Endothelial cell of umbilical vein (primary cell): ENCODE data around the gene GFOD1. TPM values are rescaled to one million over a fixed set of nuclear protein-coding genes. Genes with fewer than 3 reads are reported as not detected.

Experiments used
- BruUV-seq: library from RNA; stranded (reverse); fragments of 400-500 nt; replicated peaks from 2 replicates; lab custom pipeline; 2021; lab: Mats Ljungman, UMichigan
- CTCF ChIA-PET: fragments of 300-600, 350-600 bp; sonication (Branson Sonifier 250); formaldehyde crosslinking; loops from one replicate; lab custom pipeline; 2021; ENCODE audit warnings: antibody characterized with exemption, inconsistent platforms; lab: Charles Lee
- POLR2A ChIA-PET: fragments of 300-600, 350-600 bp; sonication (Branson Sonifier 250); formaldehyde crosslinking; loops from one replicate; lab custom pipeline; 2021; ENCODE audit warnings: antibody characterized with exemption, inconsistent platforms; lab: Charles Lee
- DNase-seq: peaks from one replicate; pipeline ENCODE4 v3.0.0-alpha.2; 2011; ENCODE audit warnings: low read depth, low spot score
- FAIRE-seq: peaks from 2 replicates; lab custom pipeline; 2011; peaks lifted over from hg19 to GRCh38; lab: Jason Lieb, UNC
- H2AFZ ChIP-seq: 2 replicates; pipeline ENCODE4 v1.6.0; 2012; ENCODE audit warnings: low read depth, low read length, control low read depth, inconsistent platforms
- H3K27ac ChIP-seq: 2 replicates; pipeline ENCODE4 v1.5.1; 2011; ENCODE audit warnings: low read depth, mild to moderate bottlenecking, control low read depth, low read length, moderate library complexity; ENCODE audit not compliant: insufficient read depth
- H3K27me3 ChIP-seq, 2 experiments: 2 replicates each; pipeline versions ENCODE4 v1.6.0 to v1.6.1; 2011; ENCODE audit warnings: low read length in 2 of 2, mixed read lengths in 1 of 2; ENCODE audit not compliant: control insufficient read depth in 2 of 2, insufficient read depth in 2 of 2
- H3K36me3 ChIP-seq, 2 experiments: 2 replicates in 1 of 2; 3 replicates in 1 of 2; pipeline ENCODE4 v1.5.1; 2011; ENCODE audit warnings: low read length in 2 of 2, mild to moderate bottlenecking in 1 of 2, moderate library complexity in 1 of 2; ENCODE audit not compliant: control insufficient read depth in 2 of 2, insufficient read depth in 2 of 2; ENCODE audit errors: extremely low read depth in 1 of 2
- H3K4me1 ChIP-seq: 3 replicates; pipeline ENCODE4 v1.5.1; 2011; ENCODE audit warnings: mild to moderate bottlenecking, low read length; ENCODE audit not compliant: control insufficient read depth, insufficient read depth; ENCODE audit errors: extremely low read depth
- H3K4me2 ChIP-seq: 2 replicates; pipeline ENCODE4 v1.6.1; 2011; ENCODE audit warnings: low read length, control low read depth, mixed read lengths; ENCODE audit not compliant: insufficient read depth
- H3K4me3 ChIP-seq, 3 experiments: fragments of 200-600 bp in 1 of 3; sonication (generic), shearing (Covaris generic) in 1 of 3; replicated peaks in 1 of 3; 2 replicates each; pipeline ENCODE4 v1.5.1; 2011 to 2016; ENCODE audit warnings: control low read depth in 3 of 3, low read length in 3 of 3, mild to moderate bottlenecking in 2 of 3, inconsistent platforms in 1 of 3, low read depth in 1 of 3, moderate library complexity in 1 of 3; ENCODE audit not compliant: insufficient read depth in 1 of 3
- H3K79me2 ChIP-seq: 2 replicates; pipeline ENCODE4 v1.6.0; 2012; ENCODE audit warnings: low read length, inconsistent platforms; ENCODE audit not compliant: control insufficient read depth, insufficient read depth
- H3K9ac ChIP-seq: replicated peaks from 2 replicates; pipeline ENCODE3; 2011; ENCODE audit warnings: low read length, control low read depth; ENCODE audit not compliant: insufficient read depth; ENCODE audit errors: extremely low read depth
- H3K9me1 ChIP-seq: replicated peaks from 3 replicates; pipeline ENCODE4 v1.6.0; 2011; ENCODE audit warnings: mild to moderate bottlenecking, low read length; ENCODE audit not compliant: control insufficient read depth, insufficient read depth; ENCODE audit errors: extremely low read depth
- H3K9me3 ChIP-seq: replicated peaks from 2 replicates; pipeline ENCODE4 v1.5.1; 2012; ENCODE audit warnings: low read length, inconsistent platforms; ENCODE audit not compliant: control insufficient read depth, insufficient read depth
- H4K20me1 ChIP-seq: replicated peaks from 2 replicates; pipeline ENCODE3; 2011; ENCODE audit warnings: mild to moderate bottlenecking, low read length; ENCODE audit not compliant: control insufficient read depth, insufficient read depth; ENCODE audit errors: extremely low read depth
- CTCF ChIP-seq, 2 donors: IDR thresholded peaks; 1 replicate in 1 of 2; 2 replicates in 1 of 2; pipeline ENCODE4 v1.5.1; 2011; ENCODE audit warnings: low read length in 2 of 2, mild to moderate bottlenecking in 2 of 2, moderate library complexity in 2 of 2, control low read depth in 1 of 2, inconsistent platforms in 1 of 2, low read depth in 1 of 2; ENCODE audit not compliant: insufficient read depth in 1 of 2; ENCODE audit errors: extremely low read depth in 1 of 2
- EZH2 ChIP-seq: IDR thresholded peaks from 2 replicates; pipeline ENCODE4 v1.6.1; 2012; ENCODE audit warnings: borderline replicate concordance, low read depth, mild to moderate bottlenecking, moderate library complexity, low read length, inconsistent platforms; ENCODE audit not compliant: severe bottlenecking
- FOS ChIP-seq: IDR thresholded peaks from 2 replicates; pipeline ENCODE4 v1.6.1; 2011; ENCODE audit warnings: mild to moderate bottlenecking, low read length, moderate library complexity, borderline replicate concordance; ENCODE audit not compliant: insufficient read depth
- GATA2 ChIP-seq: IDR thresholded peaks from 2 replicates; pipeline ENCODE4 v1.7.0; 2011; ENCODE audit warnings: low read depth, mild to moderate bottlenecking, moderate library complexity, mixed read lengths, low read length; ENCODE audit not compliant: insufficient read length, insufficient read depth
- JUN ChIP-seq: IDR thresholded peaks from 2 replicates; pipeline ENCODE4 v1.6.1; 2011; ENCODE audit warnings: borderline replicate concordance, low read depth; ENCODE audit not compliant: insufficient read length, insufficient read depth
- MAX ChIP-seq: IDR thresholded peaks from 2 replicates; pipeline ENCODE4 v1.6.1; 2011; ENCODE audit not compliant: insufficient read depth, insufficient read length
- MYC ChIP-seq: IDR thresholded peaks from one replicate; pipeline ENCODE4 v1.6.1; 2011; ENCODE audit warnings: mild to moderate bottlenecking, low read depth, low read length
- POLR2A ChIP-seq: IDR thresholded peaks from 2 replicates; pipeline ENCODE4 v1.6.1; 2012; ENCODE audit warnings: low read depth, mild to moderate bottlenecking, control low read depth, low read length
- POLR2AphosphoS5 ChIP-seq: IDR thresholded peaks from 2 replicates; pipeline ENCODE4 v1.6.1; 2012; ENCODE audit warnings: low read depth, mild to moderate bottlenecking, control low read depth, low read length, moderate library complexity; ENCODE audit not compliant: insufficient read depth
- dilution Hi-C: fragments of 300-500 bp; cut with MboI; formaldehyde crosslinking; loops from one replicate; pipeline ENCODE4 v1.15.0; 2019; ENCODE audit warnings: low sequenced_read_pairs; ENCODE audit not compliant: extremely low pct_ligation_motif_present
- intact Hi-C: fragments of 100-400 bp; cut with micrococcal nuclease; formaldehyde crosslinking; loops from one replicate; pipeline ENCODE4 v1.10.0; 2022
- polyA plus RNA-seq, 4 experiments: library from polyadenylated mRNA; depleted of rRNA in 3 of 4; stranded (reverse) in 3 of 4; unstranded in 1 of 4; fragments of >200 nt; gene quantifications; 2 replicates each; pipeline versions ENCODE4 v1.2.1 to v1.2.3, GENCODE V29; 2011 to 2012; ENCODE audit warnings: missing spikeins in 1 of 4
- total RNA-seq: library from RNA; stranded (reverse); gene quantifications from 2 replicates; pipeline ENCODE4 v1.2.3, GENCODE V29; 2021

Gene GFOD1
- total and polyA plus RNA-seq, 2 donors (not counting 3 experiments of a cell fraction or from before 2014, with no cell fraction given), result 12.1 to 24.1 TPM

DNA sequence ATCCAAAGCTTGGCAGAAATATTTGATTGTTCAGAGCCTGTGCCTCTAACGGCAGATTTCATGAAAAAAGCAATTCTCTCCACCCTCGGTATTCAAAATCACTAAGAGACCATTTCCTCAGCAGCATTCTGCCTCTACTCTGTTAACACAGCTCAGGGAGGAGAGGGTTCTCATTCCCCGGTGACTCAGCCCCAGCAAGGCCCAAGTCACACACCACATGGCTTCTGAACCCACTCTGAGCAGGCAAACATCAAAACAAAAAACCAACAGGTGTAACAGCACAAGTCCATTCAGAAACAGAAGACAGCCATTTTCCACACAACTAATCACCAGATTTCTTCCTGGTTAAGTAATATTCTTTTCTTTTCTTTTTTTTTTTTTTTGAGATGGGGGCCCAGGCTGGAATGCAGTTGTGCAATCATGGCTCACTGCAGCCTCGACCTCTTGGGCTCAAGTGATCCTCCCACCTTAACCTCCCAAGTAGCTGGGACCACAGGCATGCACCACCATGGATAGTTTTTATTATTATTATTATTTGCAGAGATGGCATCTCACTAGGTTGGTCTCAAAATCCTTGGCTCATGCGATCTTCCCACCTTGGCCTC is 55.4 kb downstream of the GFOD1 start:
- TF ChIP-seq JUN (no peak), FOS (peak; percentile 64)
- ChIA-PET POLR2A (no interaction called here), CTCF (interaction anchor here (0.8 to 1.3 kb wide), 5 partner anchors 9 to 27 kb away, joined by 3 read pairs; no protein-coding TSS in a partner anchor)
- H3K9ac ChIP-seq, result no peak overlapping the region
- no peak overlapping the region for H3K27ac ChIP-seq
- FAIRE-seq, result peak; percentile 89
- no peak overlapping the region for H2AFZ ChIP-seq
- no peaks in the 10 kb centered on the region for H3K9me3 ChIP-seq
- no peak overlapping the region for H3K4me2 ChIP-seq
- dilution Hi-C loops, result no loop called here
- DNase-seq, result peak; percentile 69
- H3K4me1 ChIP-seq, result peaks cover 12% of the 10 kb centered on the region
- no peaks in the 10 kb centered on the region for H4K20me1 ChIP-seq
- intact Hi-C loops, result no loop called here
- H3K9me1 ChIP-seq, result no peaks in the 10 kb centered on the region
- no peaks in the 10 kb centered on the region for H3K36me3 ChIP-seq
- no TSS peak for BruUV-seq
- no peaks in the 10 kb centered on the region for H3K27me3 ChIP-seq
- peaks cover 2% of the 10 kb centered on the region for H3K79me2 ChIP-seq
- no peak overlapping the region for H3K4me3 ChIP-seq

GRCh38 chr6:13431059-13431656 is 56.2 kb downstream of the GFOD1 start:
- DNase-seq, result no peak
- no peaks in the 10 kb centered on the region for H3K9me3 ChIP-seq
- POLR2A ChIA-PET, result no interaction called here
- H3K36me3 ChIP-seq, result no peaks in the 10 kb centered on the region
- no peaks in the 10 kb centered on the region for H3K9me1 ChIP-seq
- H2AFZ ChIP-seq, result no peak overlapping the region
- H3K4me1 ChIP-seq, result peaks cover 12% of the 10 kb centered on the region
- H3K4me2 ChIP-seq, result no peak overlapping the region
- no peak for FAIRE-seq
- H3K27ac ChIP-seq, result no peak overlapping the region
- CTCF ChIA-PET, result interaction anchor here (0.8 to 1.3 kb wide), 5 partner anchors 9 to 26 kb away, joined by 3 read pairs; no protein-coding TSS in a partner anchor
- intact Hi-C loops, result no loop called here
- no TSS peak for BruUV-seq
- no peaks in the 10 kb centered on the region for H4K20me1 ChIP-seq
- H3K4me3 ChIP-seq, result no peak overlapping the region
- H3K9ac ChIP-seq, result no peak overlapping the region
- dilution Hi-C loops, result no loop called here
- TF ChIP-seq JUN, result no peak
- TF ChIP-seq GATA2, result no peak
- TF ChIP-seq MYC, result no peak
- TF ChIP-seq POLR2A, result no peak
- TF ChIP-seq FOS, result no peak
- TF ChIP-seq POLR2AphosphoS5, result no peak
- TF ChIP-seq EZH2, result no peak
- no peak for TF ChIP-seq CTCF (IDR thresholded peaks at IDR 0.05; ENCODE audit: extremely low read depth in 1 of 2, insufficient read depth in 1 of 2, low read depth in 1 of 2, low read length in 2 of 2)
- no peak for TF ChIP-seq MAX
- no peaks in the 10 kb centered on the region for H3K27me3 ChIP-seq
- H3K79me2 ChIP-seq, result peaks cover 2% of the 10 kb centered on the region
